ENCODE measurements around the gene NRN1.
"Not testable (repeated sequence)": the region's sequence is repeated elsewhere in the genome, so short reads cannot be mapped to it uniquely, and the experiment has no call there.

The NRN1 gene

GRCh38 chr6:6006428-6007365, at the start of gene NRN1:
TSS of gene NRN1 (minus strand) at chr6:6006925. CDS start at chr6:6006749, 176 bp downstream.
- peak; percentile 90 for DNase-seq (ENCODE audit: low spot score)

DNA sequence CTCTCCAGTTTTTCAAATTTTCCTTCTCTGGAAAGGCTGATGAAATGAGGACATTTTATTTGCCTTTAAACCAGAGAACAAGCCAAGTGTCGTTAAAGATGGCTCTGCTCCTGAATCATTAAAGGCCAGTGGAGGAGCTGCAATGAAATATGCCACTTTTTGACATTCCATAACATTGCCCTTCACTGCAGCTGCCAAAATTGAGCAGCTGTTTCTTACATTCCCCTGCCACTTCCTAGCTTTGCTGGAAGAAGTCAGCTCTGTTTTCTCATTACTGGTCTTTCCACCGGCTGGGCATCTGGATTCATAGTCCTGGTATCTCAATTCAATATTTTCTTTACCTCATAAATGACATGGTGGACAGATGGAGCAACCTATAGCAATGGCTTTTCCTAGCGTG, 45.5 kb upstream of the NRN1 start:
- no peak for DNase-seq (ENCODE audit: low spot score)

GRCh38 chr6:6046716-6047115, 40.0 kb upstream of the NRN1 start:
- no peak for DNase-seq (ENCODE audit: low spot score)

DNA sequence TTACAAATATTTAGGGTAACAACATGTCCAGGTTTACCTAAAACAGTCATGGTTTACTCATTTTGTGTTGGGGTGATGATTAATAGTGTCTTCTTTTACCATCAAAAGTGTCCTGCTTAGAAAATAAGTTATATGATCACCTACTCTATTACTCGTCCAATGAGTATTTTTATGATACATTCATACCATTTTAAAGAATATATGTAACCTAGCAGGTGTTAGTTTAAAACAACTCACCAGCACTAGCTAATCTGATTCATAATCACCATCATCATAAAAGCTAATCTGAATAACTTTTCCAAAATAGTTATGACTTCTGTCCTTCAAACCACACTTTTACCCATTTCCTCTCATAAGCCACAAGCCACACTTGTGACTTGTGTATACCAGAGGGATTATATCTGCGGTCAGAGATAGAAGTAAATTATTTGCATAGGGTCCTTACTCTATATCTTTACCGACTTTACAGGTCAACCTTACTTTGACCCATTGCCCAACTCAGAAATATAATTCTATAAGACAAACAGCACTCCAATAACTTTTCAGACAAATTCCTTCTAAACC, 33.3 kb upstream of the NRN1 start:
- DNase-seq (ENCODE audit: low spot score): no peak

GRCh38 chr6:6037179-6037578, 30.5 kb upstream of the NRN1 start:
- no peak for DNase-seq (ENCODE audit: low spot score)

GRCh38 chr6:6033858-6034257, 27.1 kb upstream of the NRN1 start:
- DNase-seq (ENCODE audit: low spot score): no peak

- DNase-seq (ENCODE audit: low spot score): no peak
These were observed 19.9 kb upstream of the NRN1 start for GRCh38 chr6:6026513-6027205.

GRCh38 chr6:6025736-6026135, 19.0 kb upstream of the NRN1 start:
- DNase-seq (ENCODE audit: low spot score): no peak

DNA sequence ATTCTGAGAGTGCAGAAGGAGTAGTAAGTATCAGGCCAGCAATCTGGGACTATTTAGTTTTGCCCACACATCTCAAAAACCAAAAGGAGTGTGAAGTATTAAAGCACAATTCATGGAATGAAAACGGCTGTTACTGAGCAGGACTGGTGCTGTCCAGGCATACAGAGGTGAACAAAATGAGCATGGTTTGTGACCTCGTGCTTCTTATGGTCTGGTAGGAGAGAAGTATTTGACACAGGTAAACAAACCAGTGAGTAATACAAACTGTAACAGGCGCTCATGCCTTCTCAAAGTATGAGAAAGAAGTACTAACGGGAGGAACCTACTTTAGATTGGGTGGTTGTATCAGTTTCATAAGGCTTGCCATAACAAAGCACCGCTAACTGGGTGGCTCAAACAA, 17.5 kb upstream of the NRN1 start:
- DNase-seq (ENCODE audit: low spot score): no peak

DNA sequence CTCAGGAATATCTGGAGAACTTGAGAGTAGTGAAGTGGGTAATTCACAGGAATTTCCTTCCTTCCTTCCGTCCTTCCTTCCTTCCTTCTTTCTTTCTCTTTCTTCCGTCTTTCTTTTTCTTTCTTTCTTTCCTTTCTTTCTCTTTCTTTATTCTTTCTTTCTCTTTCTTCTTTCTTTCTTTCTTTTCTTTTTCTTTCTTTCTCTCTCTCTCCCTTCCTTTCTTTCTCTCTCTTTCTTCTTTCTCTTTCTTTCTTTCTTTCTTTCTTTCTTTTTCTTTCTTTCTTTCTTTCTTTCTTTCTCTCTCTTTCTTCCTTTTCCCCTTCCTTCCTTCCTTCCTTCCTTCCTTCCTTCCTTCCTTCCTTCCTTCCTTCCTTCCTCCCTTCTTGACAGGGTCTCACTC, 16.1 kb upstream of the NRN1 start:
- DNase-seq (ENCODE audit: low spot score): not testable (repeated sequence)

DNA sequence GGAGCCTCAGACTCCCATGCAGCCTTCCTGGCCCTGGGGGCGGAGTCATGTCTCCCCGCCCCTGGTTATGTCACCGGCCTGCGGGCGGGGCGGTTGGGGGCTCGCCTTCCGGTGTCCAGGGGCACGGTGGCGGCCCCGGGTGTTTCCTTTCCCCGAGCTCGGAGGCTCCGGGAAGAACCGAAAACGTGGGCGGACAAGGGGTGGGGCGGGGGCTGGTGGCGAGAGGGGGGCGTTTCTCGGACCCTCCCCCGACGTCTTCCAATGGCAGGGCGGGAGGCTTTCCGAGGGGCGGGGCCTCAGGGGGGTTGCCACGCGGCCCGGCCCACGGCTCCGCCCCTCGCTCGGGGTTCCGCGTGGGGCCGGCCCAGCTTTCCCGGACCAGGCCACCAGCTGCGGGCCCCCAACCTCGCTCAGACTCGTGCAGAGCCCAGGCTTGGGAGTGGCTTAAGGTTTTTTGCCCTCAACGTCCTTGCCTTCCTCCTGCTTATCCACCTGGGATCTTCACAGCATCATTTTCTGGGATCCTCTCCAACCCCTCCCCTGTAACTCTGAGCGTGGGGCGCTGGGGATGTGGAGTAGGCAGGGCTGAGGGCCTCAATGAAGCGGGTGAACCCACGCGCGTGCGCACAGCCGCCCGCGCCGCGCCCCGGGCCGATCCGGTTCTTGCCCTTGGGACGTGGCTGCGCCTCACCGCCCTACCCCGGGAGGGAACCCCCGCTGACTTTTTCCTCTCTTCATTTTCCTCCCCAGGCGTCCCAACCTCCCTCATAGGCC, 2.1 kb upstream of the NRN1 start:
- peak; percentile 98 for DNase-seq (ENCODE audit: low spot score)

- DNase-seq (ENCODE audit: low spot score): no peak
These were observed 1.4 kb upstream of the NRN1 start for GRCh38 chr6:6008089-6008647.

GRCh38 chr6:6007366-6008088, 802 bp upstream of the NRN1 start:
- DNase-seq (ENCODE audit: low spot score): peak; percentile 77

GRCh38 chr6:6006006-6006427, 708 bp downstream of the NRN1 start:
- DNase-seq (ENCODE audit: low spot score): peak; percentile 26

DNA sequence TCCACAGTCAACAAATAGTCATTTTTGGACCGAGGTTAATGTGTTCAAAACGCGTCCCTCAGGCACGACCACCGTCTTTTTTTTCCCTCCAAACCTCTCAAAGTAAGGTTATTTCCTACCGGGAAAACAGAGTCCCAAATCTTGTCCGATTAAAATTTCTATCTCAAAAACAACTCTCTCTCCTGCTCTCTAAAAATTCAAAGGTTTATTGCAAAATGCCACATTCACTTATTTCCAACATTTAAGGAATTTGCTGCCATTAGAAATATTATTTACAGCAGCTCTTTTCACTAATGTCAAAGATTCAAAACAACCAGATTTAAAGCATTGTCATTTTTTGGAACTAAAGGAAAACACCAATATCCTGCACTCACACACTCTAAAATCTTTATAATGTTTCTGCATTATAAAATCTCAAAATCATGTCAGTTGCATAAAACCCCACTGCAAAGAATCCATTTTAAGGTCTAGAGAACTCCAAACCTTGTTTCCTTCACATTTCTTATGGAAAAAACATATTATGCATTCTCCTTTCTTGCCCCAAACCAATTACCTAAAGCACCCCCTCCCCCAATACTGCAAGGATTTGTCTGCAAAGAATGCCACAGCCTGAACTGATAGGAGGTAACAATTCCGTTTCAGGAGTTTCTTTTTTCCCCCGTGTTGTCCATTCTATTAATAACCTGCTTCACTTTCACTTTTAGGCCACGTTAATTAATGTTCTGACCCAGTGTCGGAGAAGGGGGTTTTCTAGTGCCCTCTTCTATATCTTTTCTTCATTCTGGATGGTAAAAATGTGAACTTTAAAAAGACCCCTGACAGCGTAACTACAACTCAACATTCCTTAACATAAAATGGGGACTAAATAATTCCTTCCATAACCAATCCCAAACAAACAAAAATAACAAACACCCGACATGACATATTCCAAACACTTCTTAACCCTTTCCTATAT, 1.4 kb downstream of the NRN1 start:
- no peak for DNase-seq (ENCODE audit: low spot score)

DNA sequence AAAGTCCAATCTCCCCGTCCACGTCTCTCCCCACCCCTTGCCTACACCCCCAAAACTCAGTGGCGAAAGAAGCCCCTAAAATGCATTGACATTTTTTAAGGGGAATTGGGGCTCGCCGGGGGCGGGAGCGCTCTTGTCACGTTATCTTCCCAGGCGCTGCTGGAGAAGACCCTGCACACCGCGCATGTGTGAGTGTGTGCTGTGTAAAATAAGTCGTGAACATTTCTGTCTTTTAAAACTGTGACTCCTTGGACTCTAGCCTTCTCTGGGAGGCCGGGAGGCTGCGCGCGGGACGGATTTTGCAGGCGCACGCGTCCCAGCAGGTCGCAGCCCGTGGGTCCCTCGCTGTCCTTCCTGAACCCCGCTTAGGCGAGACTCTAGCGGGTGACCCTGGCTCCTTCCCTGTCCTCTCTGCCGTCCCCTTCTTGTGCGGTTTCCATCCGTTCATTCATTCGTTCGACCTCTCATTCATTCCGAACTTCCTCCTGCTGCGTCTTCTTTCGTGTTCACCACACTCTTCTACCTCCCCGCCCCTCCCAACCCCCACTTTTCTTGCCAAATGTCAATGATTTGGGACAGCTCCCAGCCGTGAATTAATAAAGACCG, 2.2 kb downstream of the NRN1 start:
- peak; percentile 25 for DNase-seq (ENCODE audit: low spot score)

DNA sequence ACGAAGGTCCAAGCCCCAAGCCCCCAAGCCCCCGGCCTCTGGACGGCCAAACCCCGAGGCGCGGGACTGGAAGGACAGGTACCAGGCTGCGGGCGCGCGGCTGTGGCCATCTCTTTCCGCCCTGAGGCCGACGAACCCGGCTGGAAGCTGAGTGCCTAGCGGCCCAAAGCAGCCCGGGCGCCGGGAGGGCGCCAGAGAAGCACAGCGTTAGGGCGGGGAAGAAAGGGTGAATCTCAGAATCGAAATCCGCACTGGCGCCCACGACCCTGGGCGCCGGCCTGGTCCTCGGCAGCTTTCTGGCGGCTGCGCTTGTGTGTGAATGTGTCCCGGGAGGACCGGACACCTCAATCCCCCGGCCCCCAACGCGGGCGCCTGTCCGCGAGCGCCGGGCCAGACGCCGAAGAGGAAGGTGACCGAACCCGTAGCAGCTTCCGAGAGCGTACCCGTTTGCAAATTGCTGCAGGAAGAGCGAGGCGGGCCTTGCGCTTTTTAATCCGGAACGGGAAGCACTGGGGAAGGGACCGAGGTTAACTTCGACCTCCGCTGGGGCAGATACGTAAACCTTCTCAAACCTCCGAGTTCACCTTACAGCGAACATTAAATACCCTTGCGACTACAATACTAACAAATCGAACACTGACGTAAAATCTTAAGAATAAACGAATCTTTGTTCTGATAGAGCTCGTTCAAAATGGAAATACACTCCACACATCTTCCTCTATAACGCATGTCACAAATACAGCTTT, 2.9 kb downstream of the NRN1 start:
- DNase-seq (ENCODE audit: low spot score): peak; percentile 55

GRCh38 chr6:6002848-6003620, 3.7 kb downstream of the NRN1 start:
- DNase-seq (ENCODE audit: low spot score): peak; percentile 39

Measured in GM03348 (cell line).